DMS 273 treated with DMSO at 0.1 percent for 48 hours (cell line): Measurements from ENCODE around the gene FIBCD1.

Experiments
- DNase-seq: peaks from one replicate; lab custom pipeline; 2025; lab: John Stamatoyannopoulos, UW

Gene FIBCD1

GRCh38 chr9:130893341-130894101 is 45.5 kb downstream of the FIBCD1 start:
- no peak for DNase-seq

DNA sequence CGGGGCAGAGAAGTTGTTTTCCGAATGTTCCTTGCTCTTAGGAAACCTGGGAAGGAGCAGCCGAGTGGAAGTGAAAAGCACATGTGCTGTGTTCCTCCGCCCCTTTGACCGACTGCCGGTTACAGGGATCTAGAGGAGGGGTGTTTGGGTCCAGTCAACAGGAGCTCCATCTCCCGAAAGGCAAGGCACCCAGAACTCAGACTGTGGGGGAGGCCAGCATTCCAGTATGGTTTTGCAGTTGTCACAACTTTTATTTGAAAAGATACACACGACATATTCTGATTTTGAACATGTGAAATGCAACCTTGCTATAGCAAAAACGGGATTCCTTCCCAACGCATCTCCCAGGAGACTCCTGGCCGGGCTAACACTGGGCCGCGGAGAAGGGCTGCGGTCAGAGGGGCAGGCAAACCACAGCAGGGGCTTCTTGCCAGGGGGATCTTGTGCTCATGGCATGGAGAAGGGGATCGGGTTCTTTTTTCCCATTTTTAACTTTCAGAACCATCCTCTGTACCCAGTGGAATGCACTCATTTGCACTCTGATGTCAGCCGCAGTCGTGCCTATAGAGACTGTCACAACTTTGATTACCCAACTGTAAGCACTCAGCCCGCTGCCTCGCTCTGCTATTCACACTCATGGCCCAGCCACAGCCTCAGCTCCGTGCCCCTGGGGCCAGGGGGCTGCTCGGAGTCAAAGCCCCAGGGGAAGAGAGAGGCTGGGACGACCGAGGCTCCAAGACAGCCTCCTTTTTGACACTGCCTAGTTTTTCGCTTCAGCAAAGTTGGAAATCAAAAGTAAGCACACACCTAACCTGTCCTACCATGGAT is 46.4 kb downstream of the FIBCD1 start:
- no peak for DNase-seq

GRCh38 chr9:130891688-130892476 is 47.2 kb downstream of the FIBCD1 start:
- DNase-seq, result no peak

DNA sequence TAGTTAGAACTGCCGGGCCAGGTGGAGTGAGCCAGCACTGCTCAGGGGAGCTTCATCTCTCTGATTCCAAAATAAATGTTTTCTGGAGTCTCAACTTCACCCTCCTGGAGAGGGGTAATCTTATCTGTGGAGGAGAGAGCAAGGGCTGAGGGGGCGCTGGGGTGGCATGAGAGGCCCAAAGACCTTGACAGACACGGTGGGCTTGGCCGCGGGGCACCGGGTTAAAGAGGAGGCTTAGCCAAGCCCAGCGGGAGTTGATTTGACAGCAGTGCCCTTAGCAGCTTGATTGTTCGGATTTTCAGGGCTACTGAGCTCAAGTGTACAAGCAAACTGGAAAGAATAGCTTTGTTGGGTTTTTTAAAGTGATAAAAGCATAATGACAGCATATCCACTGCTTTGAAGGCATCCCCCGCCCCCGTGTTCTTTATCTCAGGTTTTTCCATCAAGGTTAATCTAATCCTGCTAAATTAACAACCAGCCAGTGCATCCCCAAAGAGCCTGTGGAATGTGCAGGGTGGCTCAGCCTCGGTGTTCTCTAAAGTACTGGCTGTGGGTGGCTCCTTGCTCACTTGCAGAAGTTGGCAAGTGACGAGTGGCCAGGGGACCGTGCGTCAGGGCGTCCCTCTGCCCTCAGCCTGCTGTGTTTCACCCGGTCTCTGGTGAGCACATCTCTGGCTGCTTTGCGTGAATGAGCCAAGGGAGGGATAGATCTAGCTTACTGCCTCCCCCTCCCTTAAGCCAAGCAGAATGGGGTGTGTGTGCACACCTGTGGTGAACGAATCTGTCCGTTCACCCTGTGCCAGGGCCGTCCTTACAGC is 48.0 kb downstream of the FIBCD1 start:
- DNase-seq, result no peak

DNA sequence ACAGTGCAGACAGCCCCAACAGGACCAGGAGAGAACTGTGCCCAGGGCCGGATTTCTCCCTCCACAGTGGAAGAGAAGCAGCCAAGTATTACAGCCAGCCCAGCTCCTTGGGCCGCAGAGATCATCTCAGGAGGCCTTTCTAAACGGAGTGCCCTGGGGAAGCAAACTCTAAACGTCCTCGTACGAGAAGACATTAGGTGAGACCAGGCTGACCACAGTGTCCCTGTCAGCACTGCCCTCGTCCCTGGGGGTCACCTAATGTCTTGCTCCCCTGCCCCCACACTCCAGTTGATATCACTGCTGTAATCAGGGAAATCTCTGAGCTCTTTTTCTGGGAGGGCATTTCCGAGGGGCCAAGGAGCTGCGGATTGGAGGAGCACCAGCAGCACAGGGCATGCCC is 48.9 kb downstream of the FIBCD1 start:
- DNase-seq, result no peak

DNA sequence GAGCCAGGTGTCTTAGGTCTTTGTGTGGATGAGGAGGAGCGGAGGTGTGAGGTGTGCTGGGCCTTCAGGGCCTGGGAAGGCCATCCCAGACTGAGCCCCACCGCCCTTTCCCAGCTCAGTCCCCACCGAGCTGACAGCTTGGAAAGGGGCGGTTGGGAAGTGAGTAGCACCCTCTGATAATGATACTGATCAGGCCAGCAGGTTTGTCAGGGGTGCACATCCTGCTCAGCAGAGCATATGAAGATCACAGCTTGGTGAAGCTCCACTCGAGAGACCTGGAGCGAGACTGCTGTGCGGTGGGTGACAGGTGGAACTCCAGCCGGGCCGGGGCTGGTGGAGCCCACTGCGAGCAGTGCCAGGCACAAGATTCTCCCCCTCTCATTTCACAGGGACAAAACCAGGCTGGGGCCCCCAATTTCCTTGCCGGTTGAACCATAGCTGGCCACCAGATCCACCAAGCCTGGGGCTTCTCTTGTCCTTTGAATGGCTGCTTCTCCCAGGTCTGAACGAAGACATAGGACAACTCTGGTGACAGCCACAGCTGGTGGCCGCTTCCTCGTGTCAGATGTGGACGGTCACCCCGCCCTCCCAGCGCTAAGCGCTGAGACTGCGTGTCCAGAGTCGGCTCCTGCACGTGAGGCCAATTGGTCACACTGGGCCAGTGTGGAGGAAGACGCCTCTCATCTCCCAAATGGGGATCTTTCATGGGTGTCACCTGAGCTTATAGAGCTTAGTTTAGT is 50.7 kb downstream of the FIBCD1 start:
- DNase-seq, result no peak

DNA sequence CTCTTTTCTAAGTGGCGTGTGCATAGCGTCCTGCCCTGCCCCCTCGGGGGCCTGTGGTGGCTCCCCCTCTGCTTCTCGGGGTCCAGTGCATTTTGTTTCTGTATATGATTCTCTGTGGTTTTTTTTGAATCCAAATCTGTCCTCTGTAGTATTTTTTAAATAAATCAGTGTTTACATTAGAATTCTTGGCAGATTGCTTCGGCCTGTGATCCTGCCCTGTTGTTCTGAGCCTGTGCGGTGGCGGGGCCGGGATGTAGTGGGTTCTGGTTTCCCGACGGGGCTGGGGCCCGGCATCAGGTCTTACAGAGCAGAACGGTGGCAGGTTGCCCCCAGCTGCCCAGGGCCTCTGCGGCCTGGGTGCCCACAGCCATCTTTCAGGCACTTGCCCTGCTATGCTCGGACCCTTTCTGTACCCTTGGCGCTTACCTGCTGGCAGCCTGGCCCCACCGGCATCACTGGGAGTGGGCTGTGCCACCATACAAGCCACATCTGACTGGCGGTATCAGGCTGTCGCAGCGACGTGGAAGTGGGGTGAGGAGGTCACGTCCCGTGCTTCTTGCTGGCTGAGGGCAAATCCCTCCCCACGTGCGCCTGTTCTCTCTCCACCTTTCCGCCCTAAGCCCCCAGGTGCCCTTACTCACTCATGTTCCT is 51.4 kb downstream of the FIBCD1 start:
- no peak for DNase-seq

GRCh38 chr9:130886981-130887380 is 52.1 kb downstream of the FIBCD1 start:
- DNase-seq, result no peak

DNA sequence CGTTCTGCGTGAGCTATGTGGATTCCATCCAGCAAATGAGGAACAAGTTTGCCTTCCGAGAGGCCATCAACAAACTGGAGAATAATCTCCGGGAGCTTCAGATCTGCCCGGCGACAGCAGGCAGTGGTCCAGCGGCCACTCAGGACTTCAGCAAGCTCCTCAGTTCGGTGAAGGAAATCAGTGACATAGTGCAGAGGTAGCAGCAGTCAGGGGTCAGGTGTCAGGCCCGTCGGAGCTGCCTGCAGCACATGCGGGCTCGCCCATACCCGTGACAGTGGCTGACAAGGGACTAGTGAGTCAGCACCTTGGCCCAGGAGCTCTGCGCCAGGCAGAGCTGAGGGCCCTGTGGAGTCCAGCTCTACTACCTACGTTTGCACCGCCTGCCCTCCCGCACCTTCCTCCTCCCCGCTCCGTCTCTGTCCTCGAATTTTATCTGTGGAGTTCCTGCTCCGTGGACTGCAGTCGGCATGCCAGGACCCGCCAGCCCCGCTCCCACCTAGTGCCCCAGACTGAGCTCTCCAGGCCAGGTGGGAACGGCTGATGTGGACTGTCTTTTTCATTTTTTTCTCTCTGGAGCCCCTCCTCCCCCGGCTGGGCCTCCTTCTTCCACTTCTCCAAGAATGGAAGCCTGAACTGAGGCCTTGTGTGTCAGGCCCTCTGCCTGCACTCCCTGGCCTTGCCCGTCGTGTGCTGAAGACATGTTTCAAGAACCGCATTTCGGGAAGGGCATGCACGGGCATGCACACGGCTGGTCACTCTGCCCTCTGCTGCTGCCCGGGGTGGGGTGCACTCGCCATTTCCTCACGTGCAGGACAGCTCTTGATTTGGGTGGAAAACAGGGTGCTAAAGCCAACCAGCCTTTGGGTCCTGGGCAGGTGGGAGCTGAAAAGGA is 53.3 kb downstream of the FIBCD1 start:
- DNase-seq, result no peak

GRCh38 chr9:130884542-130885483 is 54.2 kb downstream of the FIBCD1 start:
- DNase-seq, result no peak

- DNase-seq, result no peak
Observed at GRCh38 chr9:130884111-130884531, 54.9 kb downstream of the FIBCD1 start.

- DNase-seq, result no peak
Observed at GRCh38 chr9:130883479-130883878, 55.6 kb downstream of the FIBCD1 start.

DNA sequence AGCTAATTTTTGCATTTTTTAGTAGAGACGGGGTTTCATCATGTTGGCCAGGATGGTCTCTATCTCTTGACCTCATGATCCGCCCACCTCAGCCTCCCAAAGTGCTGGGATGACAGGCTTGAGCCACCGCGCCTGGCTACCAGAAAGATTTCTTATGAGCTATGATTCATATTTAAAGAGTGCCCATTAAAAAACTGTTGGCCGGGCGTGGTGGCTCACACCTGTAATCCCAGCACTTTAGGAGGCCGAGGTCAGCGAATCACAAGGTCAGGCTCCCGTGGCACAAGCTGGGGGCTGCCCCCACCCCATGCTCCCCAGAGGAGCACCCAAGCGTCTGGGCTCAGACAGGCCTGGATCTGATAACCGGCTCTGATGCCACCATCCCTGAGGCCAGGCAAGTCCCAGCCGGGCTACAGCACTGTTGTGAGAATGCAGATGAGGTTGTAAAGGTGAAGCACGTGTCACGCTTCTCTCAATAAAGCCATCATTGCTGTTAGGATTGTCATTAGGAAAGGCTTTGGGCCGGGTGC is 56.3 kb downstream of the FIBCD1 start:
- no peak for DNase-seq

GRCh38 chr9:130881516-130881915 is 57.5 kb downstream of the FIBCD1 start:
- no peak for DNase-seq

DNA sequence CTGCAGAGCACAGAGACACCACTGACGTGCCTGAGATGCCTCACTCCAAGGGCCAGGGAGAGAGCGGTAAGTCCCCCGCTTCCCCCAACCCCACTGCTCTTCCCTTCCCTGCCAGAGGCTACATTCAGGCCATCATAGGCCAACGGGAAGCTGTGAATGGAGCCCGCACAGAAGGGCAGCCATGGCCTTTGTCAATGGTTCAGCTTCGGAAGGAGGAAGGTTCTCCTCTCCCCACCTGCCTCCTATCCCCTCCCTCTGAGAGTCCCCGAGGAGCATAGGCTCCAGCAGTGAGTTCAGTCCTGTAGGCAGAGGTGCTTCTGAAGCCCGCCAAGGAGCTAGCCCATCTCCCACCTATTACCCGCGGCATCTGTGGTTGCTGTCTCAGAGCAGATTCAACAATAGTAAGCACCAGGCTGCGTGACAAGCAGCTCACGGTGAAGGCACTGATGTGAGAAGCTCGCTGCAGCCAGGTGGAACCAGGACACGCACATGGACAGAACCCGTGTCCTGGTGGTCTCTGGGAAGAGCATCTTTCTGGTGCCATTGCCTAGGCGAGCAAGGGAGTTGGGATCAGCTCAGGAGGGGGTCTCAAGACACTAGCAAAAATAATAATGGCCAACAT is 58.3 kb downstream of the FIBCD1 start:
- DNase-seq, result no peak

DNA sequence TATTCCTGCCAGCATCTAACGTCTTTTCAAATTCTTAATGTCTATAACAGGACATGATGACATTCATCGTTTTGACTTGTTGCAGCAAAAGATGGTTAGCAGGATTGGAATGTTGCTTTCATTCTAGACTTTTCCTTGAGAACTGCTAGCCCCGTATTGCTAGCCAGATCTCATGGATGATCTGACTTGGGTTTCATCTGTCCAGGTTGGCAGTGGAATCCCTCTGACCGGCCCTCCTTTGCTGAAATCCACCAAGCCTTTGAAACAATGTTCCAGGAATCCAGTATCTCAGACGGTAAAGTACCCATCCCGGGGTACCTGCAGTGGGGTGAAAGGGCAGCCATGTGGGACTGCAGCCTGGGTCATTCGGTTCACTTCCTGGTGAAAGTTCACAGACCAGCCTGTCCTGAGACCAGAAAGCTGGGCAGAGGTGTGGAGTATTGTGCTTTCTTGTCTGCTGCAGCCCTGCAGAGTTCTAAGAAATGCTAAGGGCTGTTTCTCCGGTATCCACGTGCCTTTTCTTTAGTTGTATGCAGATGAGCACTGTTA is 59.1 kb downstream of the FIBCD1 start:
- no peak for DNase-seq

GRCh38 chr9:130878295-130878694 is 60.8 kb downstream of the FIBCD1 start:
- no peak for DNase-seq
